ENCODE measurements around the gene ZFAND2A. TPM values are rescaled to one million over a fixed set of nuclear protein-coding genes. Genes with fewer than 3 reads are reported as not detected.

Gene ZFAND2A
- total and polyA plus RNA-seq, 7 experiments from 2014 or later, result 21.2 to 74.5 (median 43.2) TPM

- Histone ChIP-seq H3K4me3 (ENCODE audit: low read length) (peak overlapping the region; percentile 47), H3K27me3 (ENCODE audit: control insufficient read depth in 2 of 2, insufficient read depth in 2 of 2, low read length in 2 of 2) (no peaks in the 10 kb centered on the region), H3K36me3 (ENCODE audit: control insufficient read depth in 2 of 3, insufficient read depth in 3 of 3, low read length in 3 of 3) (no peaks in the 10 kb centered on the region), H3K27ac (ENCODE audit: low read depth, low read length) (no peak overlapping the region), H3K4me1 (ENCODE audit: control insufficient read depth in 2 of 2, insufficient read depth in 2 of 2, low read length in 2 of 2) (peaks cover 6 to 10% of the 10 kb centered on the region in 2 donors), H3K9me3 (ENCODE audit: control insufficient read depth in 2 of 3, low read length in 3 of 3) (no peaks in the 10 kb centered on the region)
- ChIA-PET POLR2A (interaction anchor here (0.7 to 1.3 kb wide), 2 partner anchors 13 to 17 kb away, joined by 3 read pairs; no protein-coding TSS in a partner anchor), CTCF (interaction anchor here (0.9 to 4.5 kb wide), 11 partner anchors 9 to 254 kb away, joined by 3 to 20 read pairs (median 3); partner anchors contain the start of gene GPER1)
- ATAC-seq (peak; percentile 81), DNase-seq (peak; percentile 38 to 88 (median 64))
- peak overlapping the region in 1 of 9 donors; percentile 42 for H3K27ac Mint-ChIP-seq
- no peaks in the 10 kb centered on the region for H3K36me3 Mint-ChIP-seq
- intact Hi-C loops (cut with micrococcal nuclease), result loop anchor here (1.0 to 10.0 kb wide), 9 partner anchors 38 to 399 kb away; partner anchors contain the start of genes COX19 (in 1 of the 2) and PSMG3 (in 1 of the 2)
- H3K9me3 Mint-ChIP-seq, result peaks cover 0 to 3% (median 0%) of the 10 kb centered on the region in 11 donors
- H3K4me1 Mint-ChIP-seq, result peaks cover 7 to 15% (median 11%) of the 10 kb centered on the region in 7 donors
- H3K4me3 Mint-ChIP-seq, result peak overlapping the region in 8 of 10 donors; percentile 32 to 78 (median 53)
- H3K27me3 Mint-ChIP-seq, result peaks cover 11 to 19% (median 18%) of the 10 kb centered on the region in 5 donors
Measured at GRCh38 chr7:1175967-1176851, 16.2 kb upstream of the ZFAND2A start.

GRCh38 chr7:1175597-1175966, 15.6 kb upstream of the ZFAND2A start:
- Histone ChIP-seq H3K9me3 (ENCODE audit: control insufficient read depth in 2 of 3, low read length in 3 of 3) (no peaks in the 10 kb centered on the region), H3K36me3 (ENCODE audit: control insufficient read depth in 2 of 3, insufficient read depth in 3 of 3, low read length in 3 of 3) (no peaks in the 10 kb centered on the region), H3K4me1 (ENCODE audit: control insufficient read depth in 2 of 2, insufficient read depth in 2 of 2, low read length in 2 of 2) (peaks cover 6 to 10% of the 10 kb centered on the region in 2 donors), H3K27ac (ENCODE audit: low read depth, low read length) (no peak overlapping the region), H3K4me3 (ENCODE audit: low read length) (no peak overlapping the region), H3K27me3 (ENCODE audit: control insufficient read depth in 2 of 2, insufficient read depth in 2 of 2, low read length in 2 of 2) (no peaks in the 10 kb centered on the region)
- CTCF ChIA-PET, result interaction anchor here (0.9 to 4.5 kb wide), 9 partner anchors 17 to 253 kb away, joined by 3 to 20 read pairs (median 4); partner anchors contain the start of gene GPER1
- Mint-ChIP-seq H3K4me3 (no peak overlapping the region), H3K27ac (no peak overlapping the region), H3K36me3 (no peaks in the 10 kb centered on the region), H3K27me3 (peaks cover 10 to 17% (median 15%) of the 10 kb centered on the region in 5 donors), H3K9me3 (peaks cover 0 to 3% (median 0%) of the 10 kb centered on the region in 11 donors), H3K4me1 (peaks cover 7 to 15% (median 11%) of the 10 kb centered on the region in 7 donors)
- POLR2A ChIA-PET, result interaction anchor here (1.3 kb wide), 1 partner anchor 16 kb away, joined by 3 read pairs; no protein-coding TSS in a partner anchor
- ATAC-seq, result no peak
- DNase-seq, result no peak
- intact Hi-C loops (cut with micrococcal nuclease), result loop anchor here (5.0 to 10.0 kb wide), 3 partner anchors 38 to 399 kb away; partner anchors contain the start of gene PSMG3 (in 1 of the 2)

- no peaks in the 10 kb centered on the region for H3K36me3 ChIP-seq (ENCODE audit: control insufficient read depth in 2 of 3, insufficient read depth in 3 of 3, low read length in 3 of 3)
- ATAC-seq (no peak), DNase-seq (no peak)
- POLR2A ChIA-PET, result interaction anchor here (1.3 kb wide), 1 partner anchor 15 kb away, joined by 3 read pairs; no protein-coding TSS in a partner anchor
- peaks cover 9 to 17% (median 14%) of the 10 kb centered on the region in 7 donors for H3K4me1 Mint-ChIP-seq
- CTCF ChIA-PET, result interaction anchor here (1.1 to 4.5 kb wide), 8 partner anchors 17 to 253 kb away, joined by 3 to 20 read pairs (median 5); partner anchors contain the start of gene GPER1
- no peaks in the 10 kb centered on the region for H3K27me3 ChIP-seq (ENCODE audit: control insufficient read depth in 2 of 2, insufficient read depth in 2 of 2, low read length in 2 of 2)
- peaks cover 6 to 11% of the 10 kb centered on the region in 2 donors for H3K4me1 ChIP-seq (ENCODE audit: control insufficient read depth in 2 of 2, insufficient read depth in 2 of 2, low read length in 2 of 2)
- no peak overlapping the region for H3K27ac Mint-ChIP-seq
- no peaks in the 10 kb centered on the region for H3K36me3 Mint-ChIP-seq
- H3K4me3 ChIP-seq (ENCODE audit: low read length), result no peak overlapping the region
- intact Hi-C loops (cut with micrococcal nuclease), result loop anchor here (5.0 to 10.0 kb wide), 3 partner anchors 38 to 400 kb away; partner anchors contain the start of gene PSMG3 (in 1 of the 2)
- peaks cover 5 to 17% (median 13%) of the 10 kb centered on the region in 5 donors for H3K27me3 Mint-ChIP-seq
- H3K9me3 Mint-ChIP-seq, result peaks cover 0 to 3% (median 0%) of the 10 kb centered on the region in 11 donors
- no peak overlapping the region for H3K4me3 Mint-ChIP-seq
- no peak overlapping the region for H3K27ac ChIP-seq (ENCODE audit: low read depth, low read length)
- H3K9me3 ChIP-seq (ENCODE audit: control insufficient read depth in 2 of 3, low read length in 3 of 3), result no peaks in the 10 kb centered on the region
Measured at GRCh38 chr7:1174881-1175596, 15.0 kb upstream of the ZFAND2A start.

- peaks cover 0 to 13% (median 8%) of the 10 kb centered on the region in 5 donors for H3K27me3 Mint-ChIP-seq
Measured at GRCh38 chr7:1174002-1174401, 14.0 kb upstream of the ZFAND2A start.

GRCh38 chr7:1172666-1173523, 12.9 kb upstream of the ZFAND2A start:
- peaks cover 0 to 6% (median under 1%) of the 10 kb centered on the region in 5 donors for H3K27me3 Mint-ChIP-seq
- Histone ChIP-seq H3K36me3 (ENCODE audit: control insufficient read depth in 2 of 3, insufficient read depth in 3 of 3, low read length in 3 of 3) (no peaks in the 10 kb centered on the region), H3K9me3 (ENCODE audit: control insufficient read depth in 2 of 3, low read length in 3 of 3) (no peaks in the 10 kb centered on the region), H3K27ac (ENCODE audit: low read depth, low read length) (no peak overlapping the region), H3K4me1 (ENCODE audit: control insufficient read depth in 2 of 2, insufficient read depth in 2 of 2, low read length in 2 of 2) (peaks cover 10 to 18% of the 10 kb centered on the region in 2 donors), H3K4me3 (ENCODE audit: low read length) (no peak overlapping the region), H3K27me3 (ENCODE audit: control insufficient read depth in 2 of 2, insufficient read depth in 2 of 2, low read length in 2 of 2) (no peaks in the 10 kb centered on the region)
- H3K9me3 Mint-ChIP-seq, result peaks cover 0 to 3% (median 0%) of the 10 kb centered on the region in 11 donors
- ATAC-seq, result no peak
- H3K4me3 Mint-ChIP-seq, result no peak overlapping the region
- intact Hi-C loops (cut with micrococcal nuclease), result loop anchor here (10.0 kb wide), 2 partner anchors 358 to 402 kb away; partner anchors contain the start of gene PSMG3 (in 1 of the 2)
- peak overlapping the region in 1 of 9 donors; percentile 53 for H3K27ac Mint-ChIP-seq
- no peaks in the 10 kb centered on the region for H3K36me3 Mint-ChIP-seq
- ChIA-PET CTCF (interaction anchor here (3.4 to 4.5 kb wide), 2 partner anchors 87 to 180 kb away, joined by 16 to 20 read pairs; no protein-coding TSS in a partner anchor), POLR2A (interaction anchor here (1.2 kb wide), 1 partner anchor 206 kb away, joined by 6 read pairs; no protein-coding TSS in a partner anchor)
- peaks cover 18 to 28% (median 25%) of the 10 kb centered on the region in 7 donors for H3K4me1 Mint-ChIP-seq
- DNase-seq, result no peak

More at GRCh38 chr7:1174002-1174401, 14.0 kb upstream of the ZFAND2A start:
- no peak overlapping the region for H3K4me3 Mint-ChIP-seq
- no peaks in the 10 kb centered on the region for H3K27me3 ChIP-seq (ENCODE audit: control insufficient read depth in 2 of 2, insufficient read depth in 2 of 2, low read length in 2 of 2)
- H3K4me1 ChIP-seq (ENCODE audit: control insufficient read depth in 2 of 2, insufficient read depth in 2 of 2, low read length in 2 of 2), result peaks cover 10 to 18% of the 10 kb centered on the region in 2 donors
- H3K36me3 Mint-ChIP-seq, result no peaks in the 10 kb centered on the region
- DNase-seq (no peak), ATAC-seq (no peak)
- H3K27ac Mint-ChIP-seq, result no peak overlapping the region
- no peak overlapping the region for H3K4me3 ChIP-seq (ENCODE audit: low read length)
- CTCF ChIA-PET, result interaction anchor here (0.6 to 4.5 kb wide), 3 partner anchors 88 to 361 kb away, joined by 3 to 20 read pairs (median 16); no protein-coding TSS in a partner anchor
- intact Hi-C loops (cut with micrococcal nuclease), result loop anchor here (10.0 kb wide), 2 partner anchors 359 to 401 kb away; partner anchors contain the start of gene PSMG3 (in 1 of the 2)
- peaks cover 0 to 3% (median 0%) of the 10 kb centered on the region in 11 donors for H3K9me3 Mint-ChIP-seq
- no peaks in the 10 kb centered on the region for H3K9me3 ChIP-seq (ENCODE audit: control insufficient read depth in 2 of 3, low read length in 3 of 3)
- no peak overlapping the region for H3K27ac ChIP-seq (ENCODE audit: low read depth, low read length)
- H3K4me1 Mint-ChIP-seq, result peaks cover 18 to 27% (median 24%) of the 10 kb centered on the region in 7 donors
- no peaks in the 10 kb centered on the region for H3K36me3 ChIP-seq (ENCODE audit: control insufficient read depth in 2 of 3, insufficient read depth in 3 of 3, low read length in 3 of 3)
- POLR2A ChIA-PET, result interaction anchor here (1.2 kb wide), 1 partner anchor 208 kb away, joined by 6 read pairs; no protein-coding TSS in a partner anchor

Data from naive thymus-derived CD4-positive, alpha-beta T cell (primary cell).